ENCODE data around the gene CDH4.

Gene CDH4

DNA sequence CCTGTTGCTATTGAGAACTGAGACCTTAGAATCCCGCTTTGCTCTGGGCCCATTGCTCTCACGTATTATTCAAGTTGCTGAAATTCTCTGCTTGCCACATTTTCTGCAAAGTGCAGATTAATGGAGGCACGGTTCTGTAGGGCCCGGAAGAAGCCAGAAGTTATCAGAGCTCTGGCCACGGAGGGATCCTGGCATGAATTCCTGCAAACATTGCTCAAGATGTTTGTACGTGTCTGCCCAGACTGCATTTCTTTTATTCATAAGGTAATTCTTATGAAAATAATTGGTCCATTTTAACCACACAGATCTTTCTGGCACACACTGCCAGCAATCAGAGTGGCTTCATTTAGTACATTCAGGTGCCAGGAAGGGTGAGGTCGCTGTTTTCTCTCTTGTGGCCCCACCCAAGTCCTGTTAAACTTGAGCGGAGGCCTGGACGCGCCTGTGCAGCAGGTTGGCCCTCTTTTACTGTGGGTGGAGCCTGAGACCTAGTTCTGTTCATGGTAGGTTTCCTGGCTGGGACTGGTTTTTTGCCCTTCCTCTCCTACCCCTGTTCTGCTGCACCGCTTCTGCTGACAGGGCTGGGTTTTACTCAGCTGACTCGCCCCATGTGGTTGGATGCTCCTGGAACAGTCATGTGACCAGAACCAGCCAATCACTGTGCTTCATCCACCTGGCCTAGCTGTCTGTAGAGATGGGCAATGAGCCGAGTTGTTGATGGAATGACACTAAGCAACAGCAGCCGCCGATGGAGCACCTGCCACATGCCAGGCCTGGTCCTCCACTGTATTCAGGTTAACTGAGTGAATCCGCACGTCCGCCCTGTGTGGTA is 230.2 kb downstream of the CDH4 start:
- no peaks in the 10 kb centered on the region for H3K4me1 ChIP-seq (ENCODE audit: control insufficient read depth, insufficient read depth, low read length)
- no peak overlapping the region for H3K9ac ChIP-seq (ENCODE audit: low read depth, low read length)
- no peaks in the 10 kb centered on the region for H3K9me3 ChIP-seq (ENCODE audit: control insufficient read depth, insufficient read depth, low read length)
- no peak overlapping the region for H3K27ac ChIP-seq (ENCODE audit: low read depth, low read length)
- no peak overlapping the region for H3K4me3 ChIP-seq (ENCODE audit: low read depth, low read length)
- peaks cover 7% of the 10 kb centered on the region for H3K27me3 ChIP-seq (ENCODE audit: control insufficient read depth, insufficient read depth, low read length)
- H3K36me3 ChIP-seq (ENCODE audit: control insufficient read depth, insufficient read depth, low read length): no peaks in the 10 kb centered on the region

DNA sequence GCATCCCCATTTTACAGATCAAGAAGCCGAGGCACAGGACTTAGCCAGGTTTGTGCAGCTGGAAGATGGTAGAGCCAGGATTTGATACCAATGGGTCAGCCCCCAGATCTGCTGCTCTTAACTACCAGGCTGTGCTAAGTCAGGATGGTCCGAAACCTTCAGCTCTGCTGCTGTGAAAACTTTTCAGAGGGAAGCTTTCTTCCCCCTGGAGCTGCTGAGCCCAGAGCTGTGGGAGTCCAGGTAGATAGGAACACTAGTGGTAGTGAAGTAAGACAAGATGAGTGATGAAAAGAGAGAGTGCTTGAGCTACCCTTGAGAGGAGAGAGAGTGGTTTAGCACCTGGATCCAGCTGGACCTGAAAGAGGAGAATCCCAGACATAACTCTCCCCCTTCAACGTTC is 230.8 kb downstream of the CDH4 start:
- no peaks in the 10 kb centered on the region for H3K36me3 ChIP-seq (ENCODE audit: control insufficient read depth, insufficient read depth, low read length)
- H3K9me3 ChIP-seq (ENCODE audit: control insufficient read depth, insufficient read depth, low read length): no peaks in the 10 kb centered on the region
- H3K27ac ChIP-seq (ENCODE audit: low read depth, low read length): no peak overlapping the region
- 0 out of 2 replicates have a peak, but pooled peaks cover 4% of the 10 kb centered on the region for H3K4me1 ChIP-seq (ENCODE audit: control insufficient read depth, insufficient read depth, low read length)
- no peak overlapping the region for H3K9ac ChIP-seq (ENCODE audit: low read depth, low read length)
- no peak overlapping the region for H3K4me3 ChIP-seq (ENCODE audit: low read depth, low read length)
- H3K27me3 ChIP-seq (ENCODE audit: control insufficient read depth, insufficient read depth, low read length): peaks cover 10% of the 10 kb centered on the region

DNA sequence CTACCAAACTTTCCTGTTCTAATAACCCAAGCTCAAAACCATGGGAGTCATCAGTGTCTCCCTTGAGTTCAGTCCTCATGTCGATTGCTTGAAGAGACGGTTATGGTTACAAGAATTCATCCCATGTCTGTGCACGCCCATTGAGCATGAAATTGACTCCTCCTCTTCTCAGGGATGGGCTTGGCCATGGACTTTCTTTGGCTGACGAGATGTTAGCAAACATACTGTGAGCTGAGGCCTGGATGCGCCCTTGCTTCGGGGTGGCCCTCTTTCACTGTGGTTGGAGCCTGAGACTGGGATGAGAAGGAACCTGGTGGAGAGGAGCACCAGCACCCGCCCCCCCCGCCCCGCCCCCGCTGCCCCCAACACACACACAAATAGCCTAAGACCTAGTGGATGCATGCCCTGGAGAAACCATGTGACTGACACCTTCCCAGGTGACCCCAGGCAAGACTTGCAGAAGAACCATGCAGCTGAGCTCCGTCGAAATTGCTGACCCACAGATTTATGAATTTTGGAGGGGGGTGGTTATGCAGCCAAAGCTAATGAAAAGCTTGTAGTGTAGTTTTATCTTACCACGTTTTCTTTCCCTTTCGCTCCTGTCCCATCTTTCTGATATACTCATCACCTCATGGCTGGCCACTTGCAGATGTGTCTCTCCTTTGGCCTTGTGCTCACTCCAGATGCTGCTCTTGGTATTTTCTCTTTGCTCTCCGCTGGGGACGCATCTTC is 231.4 kb downstream of the CDH4 start:
- H3K4me3 ChIP-seq (ENCODE audit: low read depth, low read length): no peak overlapping the region
- H3K9me3 ChIP-seq (ENCODE audit: control insufficient read depth, insufficient read depth, low read length): no peaks in the 10 kb centered on the region
- H3K27ac ChIP-seq (ENCODE audit: low read depth, low read length): no peak overlapping the region
- H3K9ac ChIP-seq (ENCODE audit: low read depth, low read length): no peak overlapping the region
- 0 out of 2 replicates have a peak, but pooled peaks cover 4% of the 10 kb centered on the region for H3K4me1 ChIP-seq (ENCODE audit: control insufficient read depth, insufficient read depth, low read length)
- no peaks in the 10 kb centered on the region for H3K36me3 ChIP-seq (ENCODE audit: control insufficient read depth, insufficient read depth, low read length)
- H3K27me3 ChIP-seq (ENCODE audit: control insufficient read depth, insufficient read depth, low read length): peaks cover 10% of the 10 kb centered on the region; the same call in 1 of the 2 replicates

DNA sequence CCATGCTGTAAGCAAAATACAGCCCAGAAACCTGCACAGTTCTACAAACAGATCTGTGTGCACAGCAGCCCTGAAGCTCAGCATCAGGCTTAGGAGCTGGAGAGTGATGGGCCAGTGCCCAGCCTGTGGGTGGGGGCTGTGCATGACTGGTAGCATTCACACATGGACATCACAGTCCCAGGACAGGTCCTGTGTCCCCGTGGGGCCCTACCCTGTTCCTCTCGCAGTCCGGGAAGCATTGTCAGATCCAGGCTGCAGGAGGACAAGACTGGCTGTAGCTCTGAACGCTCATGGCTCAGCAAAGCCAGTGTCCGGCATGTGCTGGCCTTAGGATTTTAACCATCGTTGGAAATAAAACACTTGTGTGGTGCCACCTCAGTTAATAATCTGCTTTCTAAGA is 234.1 kb downstream of the CDH4 start:
- H3K27ac ChIP-seq (ENCODE audit: low read depth, low read length): no peak overlapping the region
- H3K36me3 ChIP-seq (ENCODE audit: control insufficient read depth, insufficient read depth, low read length): no peaks in the 10 kb centered on the region
- 0 out of 2 replicates have a peak, but pooled peaks cover 4% of the 10 kb centered on the region for H3K4me1 ChIP-seq (ENCODE audit: control insufficient read depth, insufficient read depth, low read length)
- H3K9ac ChIP-seq (ENCODE audit: low read depth, low read length): no peak overlapping the region
- no peaks in the 10 kb centered on the region for H3K9me3 ChIP-seq (ENCODE audit: control insufficient read depth, insufficient read depth, low read length)
- H3K4me3 ChIP-seq (ENCODE audit: low read depth, low read length): no peak overlapping the region
- H3K27me3 ChIP-seq (ENCODE audit: control insufficient read depth, insufficient read depth, low read length): peaks cover 10% of the 10 kb centered on the region; the same call in 1 of the 2 replicates

DNA sequence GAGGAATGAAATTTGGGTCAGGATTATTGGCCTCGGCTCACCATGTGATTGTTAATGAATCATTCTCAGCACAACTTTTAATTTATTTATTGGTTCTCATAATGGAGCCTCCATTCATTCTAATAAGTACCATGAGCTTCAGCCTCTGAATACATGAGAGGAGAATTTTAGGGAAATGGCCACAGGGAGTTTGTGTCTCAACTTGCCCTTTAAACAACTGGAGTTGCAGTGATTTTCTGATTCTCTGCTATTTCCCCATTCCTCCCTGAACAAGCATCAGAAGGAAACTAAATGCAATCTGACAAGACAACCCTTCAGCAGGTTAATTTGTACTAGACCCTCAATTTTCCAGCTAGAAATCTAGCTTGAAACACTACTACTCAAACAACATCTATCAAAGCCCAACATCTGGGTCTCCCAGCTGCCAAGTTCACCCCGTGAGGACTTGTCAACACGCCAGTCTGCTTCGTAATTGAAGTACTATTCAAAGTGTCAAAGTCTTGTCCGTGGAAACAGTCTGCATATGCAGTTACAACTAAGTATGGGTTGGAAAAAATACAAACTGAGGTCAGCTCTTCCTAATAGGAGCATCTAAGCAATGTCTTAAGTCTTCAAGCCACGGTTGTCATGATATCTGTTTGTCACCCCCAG is 235.4 kb downstream of the CDH4 start:
- Histone ChIP-seq H3K9ac (ENCODE audit: low read depth, low read length) (no peak overlapping the region), H3K27ac (ENCODE audit: low read depth, low read length) (no peak overlapping the region)

DNA sequence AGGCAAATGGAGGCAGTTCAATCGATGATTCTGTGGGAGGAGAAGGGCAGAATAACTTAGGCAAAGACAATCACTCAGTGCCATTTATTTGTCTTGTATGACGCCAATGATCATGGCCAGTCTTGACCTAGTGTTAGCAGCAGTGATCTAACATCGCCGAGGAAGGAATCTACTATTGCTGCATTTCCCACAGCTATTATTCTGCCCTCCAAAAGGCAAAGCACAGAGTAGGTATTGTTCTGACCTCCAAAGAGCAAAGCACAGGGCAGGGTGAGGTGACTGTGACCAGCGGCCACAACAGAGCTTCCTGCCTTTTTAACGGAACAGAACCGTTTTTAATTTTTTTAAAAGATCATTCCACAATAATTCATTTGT is 235.9 kb downstream of the CDH4 start:
- Histone ChIP-seq H3K9ac (ENCODE audit: low read depth, low read length) (no peak overlapping the region), H3K4me1 (ENCODE audit: control insufficient read depth, insufficient read depth, low read length) (0 out of 2 replicates have a peak, but pooled peaks cover 4% of the 10 kb centered on the region), H3K36me3 (ENCODE audit: control insufficient read depth, insufficient read depth, low read length) (no peaks in the 10 kb centered on the region), H3K4me3 (ENCODE audit: low read depth, low read length) (no peak overlapping the region), H3K27me3 (ENCODE audit: control insufficient read depth, insufficient read depth, low read length) (peaks cover 10% of the 10 kb centered on the region; the same call in 1 of the 2 replicates), H3K27ac (ENCODE audit: low read depth, low read length) (no peak overlapping the region), H3K9me3 (ENCODE audit: control insufficient read depth, insufficient read depth, low read length) (no peaks in the 10 kb centered on the region; the same call in 1 of the 2 replicates)

More for the DNA sequence above, 235.4 kb downstream of the CDH4 start:
- H3K4me3 ChIP-seq (ENCODE audit: low read depth, low read length): no peak overlapping the region
- peaks cover 10% of the 10 kb centered on the region; the same call in 1 of the 2 replicates for H3K27me3 ChIP-seq (ENCODE audit: control insufficient read depth, insufficient read depth, low read length)
- 0 out of 2 replicates have a peak, but pooled peaks cover 4% of the 10 kb centered on the region for H3K4me1 ChIP-seq (ENCODE audit: control insufficient read depth, insufficient read depth, low read length)
- H3K9me3 ChIP-seq (ENCODE audit: control insufficient read depth, insufficient read depth, low read length): no peaks in the 10 kb centered on the region; the same call in 1 of the 2 replicates
- no peaks in the 10 kb centered on the region for H3K36me3 ChIP-seq (ENCODE audit: control insufficient read depth, insufficient read depth, low read length)

DNA sequence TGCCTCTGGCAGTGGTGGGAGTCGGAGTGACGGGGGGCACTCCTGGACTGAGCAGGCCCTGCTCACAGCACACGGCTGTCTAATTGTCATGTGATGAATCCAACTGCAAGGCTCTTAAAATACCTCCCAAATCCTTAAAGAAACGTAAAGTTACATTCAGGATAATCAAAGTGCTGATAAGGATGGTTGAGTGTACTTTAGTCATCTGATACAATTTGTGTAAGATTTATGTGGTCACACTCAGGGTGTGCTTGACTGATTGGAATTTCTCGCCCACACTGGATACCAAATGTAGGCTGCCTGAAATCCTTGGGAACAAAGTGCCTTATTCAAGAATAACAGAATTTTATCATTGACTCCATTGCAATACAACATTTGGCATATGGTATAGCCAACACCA is 238.7 kb downstream of the CDH4 start:
- Histone ChIP-seq H3K27ac (ENCODE audit: low read depth, low read length) (no peak overlapping the region), H3K36me3 (ENCODE audit: control insufficient read depth, insufficient read depth, low read length) (no peaks in the 10 kb centered on the region), H3K27me3 (ENCODE audit: control insufficient read depth, insufficient read depth, low read length) (peaks cover 4% of the 10 kb centered on the region; the same call in 1 of the 2 replicates), H3K9me3 (ENCODE audit: control insufficient read depth, insufficient read depth, low read length) (no peaks in the 10 kb centered on the region; the same call in 1 of the 2 replicates), H3K9ac (ENCODE audit: low read depth, low read length) (no peak overlapping the region), H3K4me1 (ENCODE audit: control insufficient read depth, insufficient read depth, low read length) (0 out of 2 replicates have a peak, but pooled peaks cover 4% of the 10 kb centered on the region), H3K4me3 (ENCODE audit: low read depth, low read length) (no peak overlapping the region)

DNA sequence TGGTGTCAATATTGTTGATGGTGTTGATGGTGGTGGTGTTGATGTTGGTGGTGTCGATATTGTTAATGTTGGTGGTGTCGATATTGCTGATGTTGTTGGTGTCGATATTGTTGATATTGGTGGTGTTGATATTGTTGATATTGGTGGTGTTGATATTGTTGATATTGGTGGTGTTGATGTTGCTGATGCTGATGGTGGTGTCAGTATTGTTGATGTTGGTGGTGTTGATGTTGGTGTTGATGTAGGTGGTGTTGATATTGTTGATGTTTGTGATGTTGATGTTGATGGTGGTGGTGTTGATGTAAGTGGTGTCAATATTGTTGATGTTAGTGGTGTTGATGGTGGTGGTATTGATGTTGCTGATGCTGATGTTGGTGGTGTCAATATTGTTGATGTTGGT is 240.0 kb downstream of the CDH4 start:
- Histone ChIP-seq H3K27me3 (ENCODE audit: control insufficient read depth, insufficient read depth, low read length) (peaks cover 4% of the 10 kb centered on the region; the same call in 1 of the 2 replicates), H3K9me3 (ENCODE audit: control insufficient read depth, insufficient read depth, low read length) (no peaks in the 10 kb centered on the region; the same call in 1 of the 2 replicates)

DNA sequence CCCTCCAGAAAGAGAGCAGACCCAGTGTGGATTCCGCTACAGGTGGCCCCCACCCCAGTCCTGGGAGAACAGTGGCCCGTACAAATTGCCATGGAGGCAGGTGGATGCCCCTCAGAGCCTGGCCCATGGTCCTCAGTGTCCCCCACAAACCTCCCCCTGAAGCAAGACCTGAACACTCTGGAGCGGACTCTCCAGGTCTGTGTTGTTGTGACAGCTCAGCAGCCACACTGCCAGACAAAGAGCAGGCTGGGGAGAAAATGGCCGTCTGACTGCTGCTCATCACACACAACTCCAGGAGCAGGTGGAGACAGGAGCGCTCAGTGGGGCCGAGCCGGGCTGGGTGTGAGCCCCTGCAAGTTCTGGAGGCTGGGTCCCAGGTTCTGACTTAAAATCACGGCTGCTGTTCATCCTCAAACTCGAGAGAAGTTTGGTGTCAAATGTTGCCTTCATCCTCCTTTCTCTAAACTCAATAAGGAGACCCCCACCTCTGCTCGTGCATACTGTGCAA is 241.8 kb downstream of the CDH4 start:
- Histone ChIP-seq H3K27me3 (ENCODE audit: control insufficient read depth, insufficient read depth, low read length) (no peaks in the 10 kb centered on the region; the same call in 1 of the 2 replicates), H3K9me3 (ENCODE audit: control insufficient read depth, insufficient read depth, low read length) (no peaks in the 10 kb centered on the region; the same call in 1 of the 2 replicates), H3K9ac (ENCODE audit: low read depth, low read length) (no peak overlapping the region), H3K4me1 (ENCODE audit: control insufficient read depth, insufficient read depth, low read length) (peaks cover 10% of the 10 kb centered on the region), H3K4me3 (ENCODE audit: low read depth, low read length) (no peak overlapping the region), H3K36me3 (ENCODE audit: control insufficient read depth, insufficient read depth, low read length) (no peaks in the 10 kb centered on the region), H3K27ac (ENCODE audit: low read depth, low read length) (no peak overlapping the region)

More for the DNA sequence above, 240.0 kb downstream of the CDH4 start:
- H3K4me1 ChIP-seq (ENCODE audit: control insufficient read depth, insufficient read depth, low read length): peaks cover 13% of the 10 kb centered on the region
- H3K27ac ChIP-seq (ENCODE audit: low read depth, low read length): no peak overlapping the region
- H3K36me3 ChIP-seq (ENCODE audit: control insufficient read depth, insufficient read depth, low read length): no peaks in the 10 kb centered on the region
- H3K9ac ChIP-seq (ENCODE audit: low read depth, low read length): no peak overlapping the region
- H3K4me3 ChIP-seq (ENCODE audit: low read depth, low read length): no peak overlapping the region

DNA sequence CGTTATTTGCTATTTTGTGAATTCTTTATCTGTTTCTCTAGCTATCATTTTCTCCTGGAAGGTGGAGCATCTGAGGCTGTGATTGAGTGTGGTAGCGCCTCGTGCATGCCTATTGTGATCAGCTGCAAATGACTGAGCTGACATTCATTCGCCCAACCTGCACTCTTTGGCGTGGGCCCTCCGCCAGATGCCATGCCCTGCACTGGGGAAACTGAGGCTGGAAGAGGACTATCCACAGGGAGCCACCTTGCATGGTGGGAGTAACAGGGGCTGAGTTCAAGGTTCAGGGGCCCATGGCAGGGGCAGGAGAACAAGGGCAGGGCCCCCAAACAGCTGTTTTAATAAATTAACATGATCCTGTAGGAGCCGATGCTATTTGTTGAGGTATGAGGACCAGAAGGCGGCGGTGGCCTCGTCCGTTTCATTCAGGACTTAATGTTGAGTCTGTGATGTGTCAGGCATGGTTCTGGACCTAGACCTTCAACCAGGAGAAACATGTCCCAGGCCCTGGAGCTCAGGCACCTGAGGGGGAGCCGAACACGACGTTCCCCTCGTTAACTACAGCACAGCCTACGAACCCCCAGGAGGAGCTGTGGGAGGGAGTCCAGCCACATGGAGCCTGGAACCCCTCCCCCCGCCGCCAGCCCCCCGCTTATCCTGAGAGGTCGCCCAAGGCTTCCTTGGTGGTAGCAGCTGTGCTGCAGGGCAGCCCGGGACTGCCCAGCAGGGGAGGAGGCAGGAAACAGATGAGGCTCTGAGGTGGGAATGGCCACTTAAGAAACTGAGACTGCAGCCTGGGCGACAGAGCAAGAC is 242.9 kb downstream of the CDH4 start:
- H3K27ac ChIP-seq (ENCODE audit: low read depth, low read length): no peak overlapping the region
- no peaks in the 10 kb centered on the region; the same call in 1 of the 2 replicates for H3K9me3 ChIP-seq (ENCODE audit: control insufficient read depth, insufficient read depth, low read length)
- no peaks in the 10 kb centered on the region for H3K27me3 ChIP-seq (ENCODE audit: control insufficient read depth, insufficient read depth, low read length)
- no peak overlapping the region for H3K4me3 ChIP-seq (ENCODE audit: low read depth, low read length)
- H3K4me1 ChIP-seq (ENCODE audit: control insufficient read depth, insufficient read depth, low read length): peaks cover 10% of the 10 kb centered on the region
- no peak overlapping the region for H3K9ac ChIP-seq (ENCODE audit: low read depth, low read length)
- H3K36me3 ChIP-seq (ENCODE audit: control insufficient read depth, insufficient read depth, low read length): no peaks in the 10 kb centered on the region
